Astrocyte (in vitro differentiated cells and primary cell): ENCODE results near the gene SIVA1. TPM values are rescaled to one million over a fixed set of nuclear protein-coding genes. Genes with fewer than 3 reads are reported as not detected.

ENCODE experiments used
- DNase-seq: peaks from one replicate; pipeline ENCODE4 v3.0.0-alpha.2; 2010; ENCODE audit warnings: low read depth
- FAIRE-seq: peaks from 2 replicates; lab custom pipeline; 2011; peaks lifted over from hg19 to GRCh38; lab: Jason Lieb, UNC
- H2AFZ ChIP-seq: 2 replicates; pipeline ENCODE4 v1.6.0; 2012; ENCODE audit warnings: low read depth, low read length, inconsistent platforms
- H3K27ac ChIP-seq: 2 replicates; pipeline ENCODE4 v1.5.1; 2011; ENCODE audit warnings: low read depth, low read length, inconsistent platforms
- H3K27me3 ChIP-seq: 2 replicates; pipeline ENCODE4 v1.6.0; 2011; ENCODE audit warnings: low read length, inconsistent platforms; ENCODE audit not compliant: insufficient read depth
- H3K36me3 ChIP-seq: 2 replicates; pipeline ENCODE4 v1.5.1; 2011; ENCODE audit warnings: low read length, inconsistent platforms; ENCODE audit not compliant: insufficient read depth
- H3K4me1 ChIP-seq: 2 replicates; pipeline ENCODE4 v1.5.1; 2011; ENCODE audit warnings: low read length, inconsistent platforms; ENCODE audit not compliant: insufficient read depth
- H3K4me2 ChIP-seq: 2 replicates; pipeline ENCODE4 v1.6.0; 2012; ENCODE audit warnings: low read length, inconsistent platforms
- H3K4me3 ChIP-seq: 2 replicates; pipeline ENCODE4 v1.5.1; 2011; ENCODE audit warnings: low read depth, mild to moderate bottlenecking, low read length, inconsistent platforms; ENCODE audit not compliant: insufficient read depth
- H3K79me2 ChIP-seq: 2 replicates; pipeline ENCODE4 v1.6.0; 2012; ENCODE audit warnings: mild to moderate bottlenecking, low read length, inconsistent platforms; ENCODE audit not compliant: insufficient read depth
- H3K9ac ChIP-seq: 2 replicates; pipeline ENCODE4 v1.6.0; 2012; ENCODE audit warnings: mild to moderate bottlenecking, low read length, inconsistent platforms
- H3K9me3 ChIP-seq: 2 replicates; pipeline ENCODE4 v1.5.1; 2012; ENCODE audit warnings: low read depth, mild to moderate bottlenecking, low read length, inconsistent platforms; ENCODE audit not compliant: insufficient read depth
- H4K20me1 ChIP-seq: 2 replicates; pipeline ENCODE4 v1.6.0; 2012; ENCODE audit warnings: low read length, inconsistent platforms; ENCODE audit not compliant: insufficient read depth
- H3K27ac Mint-ChIP-seq: one replicate; pipeline ENCODE4 v1.8.0; 2021; ENCODE audit warnings: mild to moderate bottlenecking, mixed read lengths; ENCODE audit not compliant: unreplicated experiment
- H3K27me3 Mint-ChIP-seq: one replicate; pipeline ENCODE4 v1.8.0; 2021; ENCODE audit warnings: low read depth, mixed read lengths; ENCODE audit not compliant: unreplicated experiment
- H3K36me3 Mint-ChIP-seq: one replicate; pipeline ENCODE4 v1.8.0; 2021; ENCODE audit warnings: low read depth, mixed read lengths; ENCODE audit not compliant: unreplicated experiment
- H3K4me1 Mint-ChIP-seq: one replicate; pipeline ENCODE4 v1.8.0; 2021; ENCODE audit warnings: low read depth, mixed read lengths; ENCODE audit not compliant: unreplicated experiment
- H3K4me3 Mint-ChIP-seq: one replicate; pipeline ENCODE4 v1.8.0; 2021; ENCODE audit warnings: mild to moderate bottlenecking, moderate library complexity, mixed read lengths; ENCODE audit not compliant: unreplicated experiment
- H3K9me3 Mint-ChIP-seq: one replicate; pipeline ENCODE4 v1.8.0; 2021; ENCODE audit warnings: mild to moderate bottlenecking, mixed read lengths; ENCODE audit not compliant: unreplicated experiment
- EZH2 ChIP-seq: IDR thresholded peaks from 2 replicates; pipeline ENCODE4 v1.6.1; 2012; ENCODE audit warnings: mild to moderate bottlenecking, low read length, inconsistent platforms; ENCODE audit not compliant: insufficient read depth
- total RNA-seq: library from RNA; stranded (reverse); gene quantifications from 2 replicates; pipeline ENCODE4 v1.2.1, GENCODE V29; 2021
- TF ChIP-seq, protein P1 (sequence below): IDR thresholded peaks from 2 replicates; pipeline ENCODE4 v1.5.1; 2011; ENCODE audit warnings: low read depth, mild to moderate bottlenecking, inconsistent platforms, low read length, moderate library complexity; ENCODE audit not compliant: insufficient read depth

Gene SIVA1
- total RNA-seq, 1 donor from 2014 or later: 51.0 TPM

GRCh38 chr14:104752423-104752734 is 568 bp upstream of the SIVA1 start:
- Histone ChIP-seq H4K20me1 (peaks cover 41% of the 10 kb centered on the region), H3K27me3 (no peaks in the 10 kb centered on the region), H3K27ac (peak overlapping the region; percentile 82), H3K4me1 (peaks cover 21% of the 10 kb centered on the region), H3K36me3 (peaks cover 8% of the 10 kb centered on the region), H2AFZ (peak overlapping the region; percentile 91), H3K9me3 (no peaks in the 10 kb centered on the region), H3K4me3 (peak overlapping the region; percentile 74), H3K9ac (peak overlapping the region; percentile 67), H3K4me2 (peak overlapping the region; percentile 100), H3K79me2 (peaks cover 39% of the 10 kb centered on the region)
- DNase-seq (no peak), FAIRE-seq (no peak)
- Mint-ChIP-seq H3K27me3 (no peaks in the 10 kb centered on the region), H3K4me3 (peak overlapping the region; percentile 91), H3K9me3 (no peaks in the 10 kb centered on the region), H3K4me1 (peaks cover 21% of the 10 kb centered on the region), H3K27ac (no peak overlapping the region), H3K36me3 (peaks cover 3% of the 10 kb centered on the region)
- TF ChIP-seq, protein P1, sequence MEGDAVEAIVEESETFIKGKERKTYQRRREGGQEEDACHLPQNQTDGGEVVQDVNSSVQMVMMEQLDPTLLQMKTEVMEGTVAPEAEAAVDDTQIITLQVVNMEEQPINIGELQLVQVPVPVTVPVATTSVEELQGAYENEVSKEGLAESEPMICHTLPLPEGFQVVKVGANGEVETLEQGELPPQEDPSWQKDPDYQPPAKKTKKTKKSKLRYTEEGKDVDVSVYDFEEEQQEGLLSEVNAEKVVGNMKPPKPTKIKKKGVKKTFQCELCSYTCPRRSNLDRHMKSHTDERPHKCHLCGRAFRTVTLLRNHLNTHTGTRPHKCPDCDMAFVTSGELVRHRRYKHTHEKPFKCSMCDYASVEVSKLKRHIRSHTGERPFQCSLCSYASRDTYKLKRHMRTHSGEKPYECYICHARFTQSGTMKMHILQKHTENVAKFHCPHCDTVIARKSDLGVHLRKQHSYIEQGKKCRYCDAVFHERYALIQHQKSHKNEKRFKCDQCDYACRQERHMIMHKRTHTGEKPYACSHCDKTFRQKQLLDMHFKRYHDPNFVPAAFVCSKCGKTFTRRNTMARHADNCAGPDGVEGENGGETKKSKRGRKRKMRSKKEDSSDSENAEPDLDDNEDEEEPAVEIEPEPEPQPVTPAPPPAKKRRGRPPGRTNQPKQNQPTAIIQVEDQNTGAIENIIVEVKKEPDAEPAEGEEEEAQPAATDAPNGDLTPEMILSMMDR: no peak
- TF ChIP-seq EZH2: no peak

GRCh38 chr14:104753528-104754212 is 723 bp downstream of the SIVA1 start:
- Mint-ChIP-seq H3K4me1 (peaks cover 21% of the 10 kb centered on the region), H3K36me3 (peaks cover 3% of the 10 kb centered on the region), H3K27ac (peak overlapping the region; percentile 80), H3K4me3 (peak overlapping the region; percentile 91), H3K27me3 (no peaks in the 10 kb centered on the region), H3K9me3 (no peaks in the 10 kb centered on the region)
- peaks cover 21% of the 10 kb centered on the region for H3K4me1 ChIP-seq
- peaks cover 50% of the 10 kb centered on the region for H3K79me2 ChIP-seq
- TF ChIP-seq, protein P1: no peak
- TF ChIP-seq EZH2: no peak
- FAIRE-seq (no peak), DNase-seq (no peak)
- peak overlapping the region; percentile 82 for H3K27ac ChIP-seq
- H3K4me2 ChIP-seq: peak overlapping the region; percentile 100
- H3K4me3 ChIP-seq: peak overlapping the region; percentile 74
- H4K20me1 ChIP-seq: peaks cover 53% of the 10 kb centered on the region
- peaks cover 8% of the 10 kb centered on the region for H3K36me3 ChIP-seq
- H2AFZ ChIP-seq: peak overlapping the region; percentile 82
- no peaks in the 10 kb centered on the region for H3K27me3 ChIP-seq
- no peaks in the 10 kb centered on the region for H3K9me3 ChIP-seq
- peak overlapping the region; percentile 90 for H3K9ac ChIP-seq

GRCh38 chr14:104754213-104754851 is 1.4 kb downstream of the SIVA1 start:
- peak overlapping the region; percentile 91 for H3K4me3 Mint-ChIP-seq
- Histone ChIP-seq H3K9ac (peak overlapping the region; percentile 90), H2AFZ (no peak overlapping the region), H3K36me3 (peaks cover 8% of the 10 kb centered on the region), H3K4me1 (peaks cover 16% of the 10 kb centered on the region), H3K4me3 (peak overlapping the region; percentile 74), H3K27ac (no peak overlapping the region), H3K9me3 (no peaks in the 10 kb centered on the region), H4K20me1 (peaks cover 59% of the 10 kb centered on the region), H3K79me2 (peaks cover 57% of the 10 kb centered on the region), H3K4me2 (peak overlapping the region; percentile 100), H3K27me3 (no peaks in the 10 kb centered on the region)
- DNase-seq: no peak
- H3K36me3 Mint-ChIP-seq: peaks cover 5% of the 10 kb centered on the region
- H3K4me1 Mint-ChIP-seq: peaks cover 18% of the 10 kb centered on the region
- peak overlapping the region; percentile 80 for H3K27ac Mint-ChIP-seq
- H3K9me3 Mint-ChIP-seq: no peaks in the 10 kb centered on the region
- no peaks in the 10 kb centered on the region for H3K27me3 Mint-ChIP-seq
- TF ChIP-seq EZH2: no peak
- TF ChIP-seq, protein P1: no peak
- no peak for FAIRE-seq
